Immature natural killer cell (primary cell): ENCODE measurements around the gene M1AP. TPM values are rescaled to one million over a fixed set of nuclear protein-coding genes. Genes with fewer than 3 reads are reported as not detected.
A peak's percentile ranks its signal among the peaks of the same experiment; 100 is the strongest.

Source experiments
- DNase-seq, 3 donors: peaks; one replicate each; pipeline ENCODE4 v3.0.0; 2022; ENCODE audit warnings: mixed read lengths in 1 of 3
- H3K27ac Mint-ChIP-seq, 6 donors: one replicate each; pipeline ENCODE4 v1.8.0; 2020; ENCODE audit warnings: mixed read lengths in 6 of 6, mild to moderate bottlenecking in 5 of 6, inconsistent platforms in 4 of 6, moderate library complexity in 3 of 6
- H3K27me3 Mint-ChIP-seq, 3 donors: one replicate each; pipeline ENCODE4 v1.8.0; 2020 to 2021; ENCODE audit warnings: low read depth in 3 of 3, mild to moderate bottlenecking in 3 of 3, mixed read lengths in 3 of 3, moderate library complexity in 3 of 3, inconsistent platforms in 1 of 3
- H3K36me3 Mint-ChIP-seq, 3 donors: one replicate each; pipeline ENCODE4 v1.8.0; 2020; ENCODE audit warnings: mixed read lengths in 3 of 3, inconsistent platforms in 2 of 3, mild to moderate bottlenecking in 2 of 3
- H3K4me1 Mint-ChIP-seq, 2 donors: one replicate each; pipeline ENCODE4 v1.8.0; 2020; ENCODE audit warnings: inconsistent platforms in 2 of 2, mild to moderate bottlenecking in 2 of 2, mixed read lengths in 2 of 2, moderate library complexity in 1 of 2
- H3K4me3 Mint-ChIP-seq, 5 donors: one replicate each; pipeline ENCODE4 v1.8.0; 2020; ENCODE audit warnings: mild to moderate bottlenecking in 5 of 5, mixed read lengths in 5 of 5, inconsistent platforms in 3 of 5, moderate library complexity in 3 of 5
- H3K9me3 Mint-ChIP-seq, 6 donors: one replicate each; pipeline ENCODE4 v1.8.0; 2020; ENCODE audit warnings: mild to moderate bottlenecking in 6 of 6, mixed read lengths in 6 of 6, inconsistent platforms in 4 of 6, moderate library complexity in 3 of 6
- polyA plus RNA-seq, 3 donors: library from polyadenylated mRNA; unstranded; fragments of 300-500 nt; fragmentation: Illumina TruSeq; gene quantifications; one replicate each; pipeline ENCODE4 v1.2.3, GENCODE V29; 2021

The M1AP gene
- polyA plus RNA-seq, 3 donors from 2014 or later, result not detected

- peaks cover 2 to 10% (median 8%) of the 10 kb centered on the region in 3 donors for H3K27me3 Mint-ChIP-seq
- no peak overlapping the region for H3K27ac Mint-ChIP-seq
- peaks cover 0 to 2% (median 0%) of the 10 kb centered on the region in 6 donors for H3K9me3 Mint-ChIP-seq
- H3K4me3 Mint-ChIP-seq, result no peak overlapping the region
- DNase-seq, result no peak
- peaks cover 14 to 16% of the 10 kb centered on the region in 2 donors for H3K4me1 Mint-ChIP-seq
- no peaks in the 10 kb centered on the region for H3K36me3 Mint-ChIP-seq
These were observed 70.7 kb downstream of the M1AP start for GRCh38 chr2:74577448-74577847.

DNA sequence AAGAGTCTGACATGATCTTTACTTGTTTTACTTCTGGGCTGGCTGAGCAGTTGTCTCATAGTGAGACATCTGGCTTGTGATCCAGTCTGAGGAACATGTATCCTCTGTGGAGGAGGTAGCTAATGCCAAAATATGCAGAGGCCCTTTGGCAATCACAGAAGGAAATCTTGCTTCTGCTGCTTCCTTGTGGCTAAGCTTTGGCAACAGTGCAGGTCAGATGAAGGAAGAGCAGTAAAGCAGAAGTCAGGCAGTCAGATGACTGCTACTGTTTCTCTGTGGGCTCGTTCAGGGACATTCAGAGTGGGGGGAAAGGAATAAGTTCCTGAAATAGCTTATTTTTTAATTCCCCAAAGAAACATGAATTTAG lies 71.3 kb downstream of the M1AP start:
- H3K27ac Mint-ChIP-seq, result no peak overlapping the region
- no peaks in the 10 kb centered on the region for H3K36me3 Mint-ChIP-seq
- H3K4me3 Mint-ChIP-seq, result no peak overlapping the region
- DNase-seq, result no peak
- H3K4me1 Mint-ChIP-seq, result peaks cover 14 to 16% of the 10 kb centered on the region in 2 donors
- H3K9me3 Mint-ChIP-seq, result peaks cover 0 to 2% (median 0%) of the 10 kb centered on the region in 6 donors
- peaks cover 2 to 10% (median 8%) of the 10 kb centered on the region in 3 donors for H3K27me3 Mint-ChIP-seq

- no peak for DNase-seq
- peaks cover 14 to 16% of the 10 kb centered on the region in 2 donors for H3K4me1 Mint-ChIP-seq
- H3K4me3 Mint-ChIP-seq, result no peak overlapping the region
- H3K9me3 Mint-ChIP-seq, result peaks cover 0 to 2% (median 0%) of the 10 kb centered on the region in 6 donors
- no peaks in the 10 kb centered on the region for H3K36me3 Mint-ChIP-seq
- peaks cover 2 to 10% (median 8%) of the 10 kb centered on the region in 3 donors for H3K27me3 Mint-ChIP-seq
- H3K27ac Mint-ChIP-seq, result no peak overlapping the region
These were observed 71.8 kb downstream of the M1AP start for GRCh38 chr2:74576211-74576862.

- no peak overlapping the region for H3K4me3 Mint-ChIP-seq
- peaks cover 0 to 2% (median 0%) of the 10 kb centered on the region in 6 donors for H3K9me3 Mint-ChIP-seq
- H3K27me3 Mint-ChIP-seq, result peaks cover 2 to 8% (median 6%) of the 10 kb centered on the region in 3 donors
- no peak overlapping the region for H3K27ac Mint-ChIP-seq
- DNase-seq, result no peak
- no peaks in the 10 kb centered on the region for H3K36me3 Mint-ChIP-seq
- peaks cover 14 to 16% of the 10 kb centered on the region in 2 donors for H3K4me1 Mint-ChIP-seq
These were observed 72.8 kb downstream of the M1AP start for GRCh38 chr2:74575320-74575719.

DNA sequence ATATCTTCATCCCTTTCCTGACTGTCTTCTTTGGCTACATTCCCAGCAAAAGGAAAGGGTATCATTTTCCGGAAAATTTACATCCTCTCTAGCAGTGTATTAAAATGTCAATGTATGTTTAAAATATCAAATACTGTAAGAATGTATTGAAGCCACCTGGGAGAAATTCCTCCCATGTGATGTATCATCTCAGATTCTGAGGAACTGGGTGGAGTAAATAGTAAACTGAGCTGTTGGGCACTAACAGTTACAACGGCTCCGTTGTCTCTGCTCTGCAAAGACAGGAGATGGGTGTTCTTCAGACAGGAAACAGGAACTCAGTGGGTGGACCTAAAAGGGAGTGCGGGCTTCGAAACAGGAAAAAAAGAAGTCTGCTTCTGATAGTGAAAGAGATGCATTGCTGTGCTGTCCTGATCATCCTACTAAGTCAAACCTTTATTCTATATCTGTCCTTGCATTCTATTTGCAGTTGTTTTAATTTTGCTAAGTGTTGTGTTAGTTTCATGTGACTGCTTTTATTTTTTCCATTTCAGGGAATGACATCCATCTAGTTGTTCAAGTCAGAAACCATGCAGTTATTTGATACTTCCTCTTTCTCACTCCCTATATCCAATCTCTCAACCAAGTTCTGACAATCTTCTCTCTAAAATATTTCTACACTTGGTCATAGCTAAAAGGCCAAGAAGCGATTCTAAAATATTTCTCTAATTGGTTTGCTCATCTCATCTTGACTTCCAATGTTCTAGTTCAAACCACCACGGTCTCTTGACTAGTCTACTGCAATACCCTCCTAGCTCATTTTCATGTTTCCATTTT lies 74.2 kb downstream of the M1AP start:
- peak overlapping the region; percentile 60 to 84 (median 69) for H3K4me3 Mint-ChIP-seq
- H3K4me1 Mint-ChIP-seq, result peaks cover 14 to 16% of the 10 kb centered on the region in 2 donors
- H3K27ac Mint-ChIP-seq, result peak overlapping the region; percentile 13 to 84 (median 70)
- H3K36me3 Mint-ChIP-seq, result no peaks in the 10 kb centered on the region
- DNase-seq, result peak in 2 of 3 donors; percentile 9 to 23
- peaks cover 2 to 8% (median 3%) of the 10 kb centered on the region in 3 donors for H3K27me3 Mint-ChIP-seq
- peaks cover 0 to 2% (median 0%) of the 10 kb centered on the region in 6 donors for H3K9me3 Mint-ChIP-seq

- no peaks in the 10 kb centered on the region for H3K36me3 Mint-ChIP-seq
- H3K27ac Mint-ChIP-seq, result no peak overlapping the region
- peaks cover 14 to 16% of the 10 kb centered on the region in 2 donors for H3K4me1 Mint-ChIP-seq
- DNase-seq, result no peak
- H3K4me3 Mint-ChIP-seq, result no peak overlapping the region
- H3K9me3 Mint-ChIP-seq, result peaks cover 0 to 2% (median 0%) of the 10 kb centered on the region in 6 donors
- peaks cover 2 to 9% (median 4%) of the 10 kb centered on the region in 3 donors for H3K27me3 Mint-ChIP-seq
These were observed 75.8 kb downstream of the M1AP start for GRCh38 chr2:74572178-74572925.

GRCh38 chr2:74571058-74571457 lies 77.1 kb downstream of the M1AP start:
- DNase-seq, result no peak
- H3K27me3 Mint-ChIP-seq, result peaks cover 2 to 9% (median 4%) of the 10 kb centered on the region in 3 donors

DNA sequence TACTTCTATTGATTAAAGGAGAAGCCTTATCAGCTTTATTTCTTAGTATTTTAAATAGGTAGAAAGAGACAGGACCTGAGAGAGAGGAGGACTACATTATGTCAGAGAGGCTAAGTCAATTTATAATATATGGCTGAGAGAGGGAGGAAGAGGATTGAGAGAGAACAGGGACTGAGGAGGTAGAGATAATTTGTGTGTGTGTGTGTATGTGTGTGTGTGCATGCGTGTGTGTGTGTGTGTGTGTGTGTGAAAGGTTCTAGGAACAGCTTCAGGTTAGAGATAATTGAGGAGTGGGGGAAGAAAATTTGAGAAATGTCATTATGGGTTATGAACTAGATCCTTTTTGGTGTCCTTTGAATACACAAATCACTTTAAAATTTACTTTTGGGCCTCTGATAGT lies 78.4 kb downstream of the M1AP start:
- Mint-ChIP-seq H3K4me3 (no peak overlapping the region), H3K9me3 (no peaks in the 10 kb centered on the region), H3K27ac (no peak overlapping the region), H3K4me1 (peaks cover 13 to 14% of the 10 kb centered on the region in 2 donors), H3K27me3 (peaks cover 2 to 8% (median 7%) of the 10 kb centered on the region in 3 donors), H3K36me3 (no peaks in the 10 kb centered on the region)
- no peak for DNase-seq

More at GRCh38 chr2:74571058-74571457, 77.1 kb downstream of the M1AP start:
- Mint-ChIP-seq H3K27ac (no peak overlapping the region), H3K36me3 (no peaks in the 10 kb centered on the region), H3K4me3 (no peak overlapping the region), H3K4me1 (peaks cover 14 to 16% of the 10 kb centered on the region in 2 donors), H3K9me3 (no peaks in the 10 kb centered on the region)

- peaks cover 7 to 11% (median 9%) of the 10 kb centered on the region in 3 donors for H3K27me3 Mint-ChIP-seq
These were observed 80.2 kb downstream of the M1AP start for GRCh38 chr2:74567881-74568280.

GRCh38 chr2:74566754-74567085 lies 81.4 kb downstream of the M1AP start:
- Mint-ChIP-seq H3K9me3 (no peaks in the 10 kb centered on the region), H3K36me3 (no peaks in the 10 kb centered on the region), H3K4me1 (peaks cover 0 to 1% of the 10 kb centered on the region in 2 donors)

More at GRCh38 chr2:74567881-74568280, 80.2 kb downstream of the M1AP start:
- H3K27ac Mint-ChIP-seq, result no peak overlapping the region
- no peaks in the 10 kb centered on the region for H3K4me1 Mint-ChIP-seq
- H3K9me3 Mint-ChIP-seq, result no peaks in the 10 kb centered on the region
- H3K36me3 Mint-ChIP-seq, result no peaks in the 10 kb centered on the region
- no peak overlapping the region for H3K4me3 Mint-ChIP-seq
- DNase-seq, result no peak

GRCh38 chr2:74566076-74566753 lies 81.9 kb downstream of the M1AP start:
- peaks cover 7 to 20% (median 13%) of the 10 kb centered on the region in 3 donors for H3K27me3 Mint-ChIP-seq
- H3K36me3 Mint-ChIP-seq, result no peaks in the 10 kb centered on the region
- H3K9me3 Mint-ChIP-seq, result no peaks in the 10 kb centered on the region
- peaks cover 0 to 1% of the 10 kb centered on the region in 2 donors for H3K4me1 Mint-ChIP-seq
- no peak for DNase-seq
- no peak overlapping the region for H3K4me3 Mint-ChIP-seq
- no peak overlapping the region for H3K27ac Mint-ChIP-seq

More at GRCh38 chr2:74566754-74567085, 81.4 kb downstream of the M1AP start:
- peaks cover 7 to 19% (median 13%) of the 10 kb centered on the region in 3 donors for H3K27me3 Mint-ChIP-seq
- H3K4me3 Mint-ChIP-seq, result no peak overlapping the region
- DNase-seq, result no peak
- H3K27ac Mint-ChIP-seq, result no peak overlapping the region

- Mint-ChIP-seq H3K27ac (no peak overlapping the region), H3K36me3 (no peaks in the 10 kb centered on the region), H3K4me3 (no peak overlapping the region), H3K27me3 (peaks cover 9 to 23% (median 13%) of the 10 kb centered on the region in 3 donors), H3K4me1 (peaks cover 4 to 6% of the 10 kb centered on the region in 2 donors), H3K9me3 (no peaks in the 10 kb centered on the region)
- DNase-seq, result no peak
These were observed 83.9 kb downstream of the M1AP start for GRCh38 chr2:74564222-74564621.

DNA sequence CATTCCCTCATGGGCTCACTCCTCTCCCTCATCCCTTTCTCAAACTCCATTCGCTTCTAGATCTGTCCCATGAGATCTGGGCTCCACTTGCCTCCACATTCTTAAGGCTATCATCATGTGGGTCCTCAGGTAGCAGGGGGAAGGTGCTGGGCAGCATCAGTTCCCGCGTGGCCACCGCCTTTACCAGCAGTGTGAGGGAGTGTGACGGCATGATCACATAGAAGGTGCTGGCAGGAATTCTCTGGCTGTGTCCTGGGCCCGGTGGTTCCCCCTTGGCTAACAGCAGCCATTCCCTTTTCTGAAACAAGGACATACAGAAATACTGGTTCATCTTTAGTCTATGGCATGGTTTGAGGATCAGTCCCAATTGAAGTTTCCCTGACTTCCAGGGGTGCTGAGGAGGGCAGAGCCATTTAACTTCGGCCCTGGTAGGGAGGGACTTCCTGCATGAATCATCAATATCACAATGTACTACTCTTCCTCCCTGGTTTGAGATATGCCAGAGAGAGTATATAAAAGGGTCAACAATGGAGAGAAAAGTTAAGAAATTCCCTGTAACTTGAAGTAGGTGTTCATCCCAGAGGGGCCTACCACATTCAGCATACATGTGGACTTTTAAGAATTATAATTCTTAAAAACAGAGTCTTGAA lies 85.9 kb downstream of the M1AP start:
- DNase-seq, result no peak
- H3K4me3 Mint-ChIP-seq, result no peak overlapping the region
- H3K36me3 Mint-ChIP-seq, result no peaks in the 10 kb centered on the region
- H3K27me3 Mint-ChIP-seq, result peaks cover 4 to 23% (median 10%) of the 10 kb centered on the region in 3 donors
- H3K9me3 Mint-ChIP-seq, result no peaks in the 10 kb centered on the region
- H3K4me1 Mint-ChIP-seq, result peaks cover 4 to 6% of the 10 kb centered on the region in 2 donors
- H3K27ac Mint-ChIP-seq, result no peak overlapping the region
